ENCODE data around the gene OR2M4.

- TF ChIP-seq CTCF (conservative IDR thresholded peaks at IDR 0.05 in 1 of 2, IDR thresholded peaks at IDR 0.05 in 1 of 2; ENCODE audit: low read depth in 1 of 2, low read length in 2 of 2) (no peak), EZH2 (IDR thresholded peaks at IDR 0.05; ENCODE audit: low read length, missing control alignments) (no peak)
These were observed 42.2 kb upstream of the OR2M4 start for GRCh38 chr1:248189026-248189425.
